ENCODE data around the gene TMEM40. TPM values are rescaled to one million over a fixed set of nuclear protein-coding genes. Genes with fewer than 3 reads are reported as not detected.
"Not testable (repeated sequence)": the region's sequence is repeated elsewhere in the genome, so short reads cannot be mapped to it uniquely, and the experiment has no call there.

The TMEM40 gene
- total RNA-seq, 2 donors from 2014 or later = not detected

DNA sequence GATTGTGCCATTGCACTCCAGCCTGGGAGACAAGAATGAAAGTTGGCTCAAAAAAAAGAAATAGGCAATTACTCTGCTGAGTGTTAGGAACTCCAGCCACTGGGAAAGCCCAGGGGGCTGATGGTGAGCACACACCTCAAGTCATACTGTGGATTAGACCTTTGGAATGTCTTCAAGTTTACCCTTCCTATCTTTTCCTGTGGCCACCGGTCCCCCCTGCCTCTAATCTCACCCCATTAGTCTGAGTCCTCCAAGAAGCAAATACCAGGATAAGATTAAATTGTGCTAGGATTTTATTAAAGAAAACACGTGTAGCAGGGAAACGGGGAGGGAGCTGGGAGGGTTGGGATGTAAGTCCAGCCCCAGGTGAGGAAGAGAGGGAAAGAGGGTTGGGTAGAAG is 31.6 kb downstream of the TMEM40 start:
- DNase-seq (ENCODE audit: low spot score) (no peak), ATAC-seq (ENCODE audit: insufficient number of reproducible peaks, low FRiP score, low read depth) (no peak)
- Histone ChIP-seq H3K4me1 (ENCODE audit: control insufficient read depth in 1 of 2, low read depth in 2 of 2) (peaks cover 5 to 10% of the 10 kb centered on the region in 2 donors), H3K27me3 (replicated peaks; ENCODE audit: insufficient read depth) (no peaks in the 10 kb centered on the region), H3K27ac (no peak overlapping the region), H3K9me3 (no peaks in the 10 kb centered on the region), H3K36me3 (no peaks in the 10 kb centered on the region), H3K4me3 (no peak overlapping the region)
- TF ChIP-seq, protein P1, sequence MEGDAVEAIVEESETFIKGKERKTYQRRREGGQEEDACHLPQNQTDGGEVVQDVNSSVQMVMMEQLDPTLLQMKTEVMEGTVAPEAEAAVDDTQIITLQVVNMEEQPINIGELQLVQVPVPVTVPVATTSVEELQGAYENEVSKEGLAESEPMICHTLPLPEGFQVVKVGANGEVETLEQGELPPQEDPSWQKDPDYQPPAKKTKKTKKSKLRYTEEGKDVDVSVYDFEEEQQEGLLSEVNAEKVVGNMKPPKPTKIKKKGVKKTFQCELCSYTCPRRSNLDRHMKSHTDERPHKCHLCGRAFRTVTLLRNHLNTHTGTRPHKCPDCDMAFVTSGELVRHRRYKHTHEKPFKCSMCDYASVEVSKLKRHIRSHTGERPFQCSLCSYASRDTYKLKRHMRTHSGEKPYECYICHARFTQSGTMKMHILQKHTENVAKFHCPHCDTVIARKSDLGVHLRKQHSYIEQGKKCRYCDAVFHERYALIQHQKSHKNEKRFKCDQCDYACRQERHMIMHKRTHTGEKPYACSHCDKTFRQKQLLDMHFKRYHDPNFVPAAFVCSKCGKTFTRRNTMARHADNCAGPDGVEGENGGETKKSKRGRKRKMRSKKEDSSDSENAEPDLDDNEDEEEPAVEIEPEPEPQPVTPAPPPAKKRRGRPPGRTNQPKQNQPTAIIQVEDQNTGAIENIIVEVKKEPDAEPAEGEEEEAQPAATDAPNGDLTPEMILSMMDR (IDR thresholded peaks at IDR 0.05) = no peak

DNA sequence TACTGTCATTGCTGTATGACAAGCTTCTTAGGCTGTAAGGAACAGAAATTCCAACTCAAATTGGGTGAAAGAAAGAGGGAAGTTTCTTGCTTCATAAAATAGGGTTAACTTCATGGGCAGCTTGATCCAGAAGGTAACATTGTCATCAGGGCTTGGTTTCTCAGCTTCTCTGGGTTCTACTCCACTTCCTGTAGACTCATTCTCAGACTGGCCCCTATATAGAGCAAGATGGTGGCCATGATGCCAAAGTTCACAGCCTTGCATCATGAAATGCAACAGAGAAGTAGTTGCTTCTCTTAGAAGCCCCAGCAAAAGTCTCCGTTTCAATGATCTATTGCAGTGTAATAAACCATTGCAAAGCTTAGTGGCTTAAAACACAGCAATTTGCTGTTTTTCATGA is 33.6 kb downstream of the TMEM40 start:
- H3K9me3 ChIP-seq = no peaks in the 10 kb centered on the region
- no peak overlapping the region for H3K27ac ChIP-seq
- peaks cover 5 to 10% of the 10 kb centered on the region in 2 donors for H3K4me1 ChIP-seq (ENCODE audit: control insufficient read depth in 1 of 2, low read depth in 2 of 2)
- no peak for DNase-seq (ENCODE audit: low spot score)
- no peak for ATAC-seq (ENCODE audit: insufficient number of reproducible peaks, low FRiP score, low read depth)
- H3K27me3 ChIP-seq (replicated peaks; ENCODE audit: insufficient read depth) = no peaks in the 10 kb centered on the region
- no peak overlapping the region for H3K4me3 ChIP-seq
- TF ChIP-seq, protein P1 (IDR thresholded peaks at IDR 0.05) = no peak
- no peaks in the 10 kb centered on the region for H3K36me3 ChIP-seq

DNA sequence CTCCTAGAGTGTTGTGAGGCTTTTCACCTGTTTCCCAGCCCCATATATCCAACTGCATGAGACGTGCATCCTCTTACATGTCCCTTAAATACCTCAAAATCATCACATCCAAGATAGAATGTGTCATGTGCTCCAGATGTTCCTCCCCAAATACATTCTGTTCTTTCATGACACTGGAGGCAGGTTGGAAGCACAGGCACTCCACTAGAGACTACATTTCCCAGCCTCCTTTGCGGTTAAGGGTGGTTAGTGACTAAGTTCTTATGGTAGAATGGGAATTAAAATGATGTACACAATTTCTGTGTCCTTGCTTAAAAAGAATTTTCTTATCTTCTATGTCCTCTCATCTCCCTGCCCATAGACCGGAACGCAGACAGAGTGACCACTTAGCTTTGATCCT is 34.3 kb downstream of the TMEM40 start:
- Histone ChIP-seq H3K27me3 (replicated peaks; ENCODE audit: insufficient read depth) (no peaks in the 10 kb centered on the region), H3K27ac (no peak overlapping the region), H3K36me3 (no peaks in the 10 kb centered on the region), H3K4me1 (ENCODE audit: control insufficient read depth in 1 of 2, low read depth in 2 of 2) (peaks cover 8 to 10% of the 10 kb centered on the region in 2 donors), H3K9me3 (no peaks in the 10 kb centered on the region), H3K4me3 (no peak overlapping the region)
- TF ChIP-seq, protein P1 (IDR thresholded peaks at IDR 0.05) = no peak
- ATAC-seq (ENCODE audit: insufficient number of reproducible peaks, low FRiP score, low read depth) (no peak), DNase-seq (ENCODE audit: low spot score) (no peak)

DNA sequence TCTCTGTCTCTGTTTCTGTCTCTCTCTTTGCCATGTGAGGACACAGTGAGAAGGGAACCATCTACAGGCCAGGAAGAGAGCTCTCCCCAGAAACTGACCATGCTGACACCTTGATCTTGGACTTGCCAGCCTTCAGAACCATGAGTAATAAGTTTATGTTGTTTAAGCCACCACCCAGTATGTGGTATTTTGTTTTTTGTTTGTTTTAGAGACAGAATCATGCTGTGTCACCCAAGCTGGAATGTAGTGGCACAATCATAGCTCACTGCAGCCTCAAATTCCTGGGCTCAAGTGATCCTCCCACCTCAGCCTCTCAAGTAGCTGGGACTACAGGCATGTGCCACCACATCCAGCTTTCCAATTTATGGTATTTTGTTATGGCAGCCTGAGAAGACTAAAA is 35.7 kb downstream of the TMEM40 start:
- H3K9me3 ChIP-seq; DNase-seq (ENCODE audit: low spot score); H3K4me1 ChIP-seq (ENCODE audit: control insufficient read depth in 1 of 2, low read depth in 2 of 2); H3K4me3 ChIP-seq; H3K27me3 ChIP-seq (replicated peaks; ENCODE audit: insufficient read depth); ATAC-seq (ENCODE audit: insufficient number of reproducible peaks, low FRiP score, low read depth); H3K27ac ChIP-seq; H3K36me3 ChIP-seq: not testable (repeated sequence)

DNA sequence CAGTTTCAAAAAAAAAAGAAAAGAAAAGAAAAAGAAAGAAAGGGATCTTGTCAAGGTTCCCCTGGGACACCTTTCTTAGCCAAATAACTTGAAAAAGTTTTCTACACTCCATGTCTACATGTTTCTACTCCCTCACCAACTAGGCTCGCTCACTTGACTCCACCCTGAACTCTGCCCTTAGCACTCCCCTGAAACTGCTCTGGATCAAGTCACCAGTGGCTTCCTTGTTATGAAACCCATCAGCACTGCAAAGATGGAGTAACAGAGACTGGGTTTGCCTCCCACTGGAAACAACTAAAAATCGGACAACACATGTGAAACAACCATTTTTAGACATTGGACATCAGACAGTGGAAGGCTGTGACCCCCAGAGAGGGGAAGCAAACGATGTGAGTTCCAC is 36.8 kb downstream of the TMEM40 start:
- Histone ChIP-seq H3K27ac (no peak overlapping the region), H3K9me3 (no peaks in the 10 kb centered on the region), H3K27me3 (replicated peaks; ENCODE audit: insufficient read depth) (no peaks in the 10 kb centered on the region), H3K4me3 (no peak overlapping the region), H3K36me3 (no peaks in the 10 kb centered on the region), H3K4me1 (ENCODE audit: control insufficient read depth in 1 of 2, low read depth in 2 of 2) (peaks cover 0 to 3% of the 10 kb centered on the region in 2 donors)
- DNase-seq (ENCODE audit: low spot score) (no peak), ATAC-seq (ENCODE audit: insufficient number of reproducible peaks, low FRiP score, low read depth) (no peak)
- TF ChIP-seq, protein P1 (IDR thresholded peaks at IDR 0.05) = no peak
